Lung (tissue), 12 donors: ENCODE measurements around the gene TLE4. TPM values are rescaled to one million over a fixed set of nuclear protein-coding genes. Genes with fewer than 3 reads are reported as not detected.

ENCODE experiments used
- ATAC-seq: fragments of 200-7000 bp; cut with Tn5 transposase; one replicate; pipeline ENCODE4 v1.9.1; 2020; ENCODE audit warnings: moderate number of reproducible peaks; ENCODE audit not compliant: insufficient read depth, low FRiP score
- DNase-seq, 3 donors: peaks; one replicate each; pipeline ENCODE4 v3.0.0-alpha.2; 2013 to 2017
- H3K27ac ChIP-seq, 2 donors: one replicate each; pipeline ENCODE4 v1.5.1; 2013; ENCODE audit warnings: mild to moderate bottlenecking in 2 of 2, moderate library complexity in 2 of 2, control low read depth in 1 of 2, inconsistent platforms in 1 of 2, low read depth in 1 of 2, low read length in 1 of 2
- H3K27me3 ChIP-seq, 3 donors: one replicate each; pipeline ENCODE4 v1.5.1; 2013; ENCODE audit warnings: low read length in 2 of 3; ENCODE audit not compliant: control insufficient read depth in 3 of 3, insufficient read depth in 3 of 3
- H3K36me3 ChIP-seq, 4 donors: one replicate each; pipeline ENCODE4 v1.5.1; 2013; ENCODE audit warnings: low read length in 4 of 4, mild to moderate bottlenecking in 1 of 4, moderate library complexity in 1 of 4; ENCODE audit not compliant: control insufficient read depth in 4 of 4, insufficient read depth in 4 of 4
- H3K4me1 ChIP-seq, 5 donors: one replicate each; pipeline ENCODE4 v1.5.1; 2013; ENCODE audit warnings: low read length in 5 of 5, mild to moderate bottlenecking in 2 of 5, moderate library complexity in 1 of 5; ENCODE audit not compliant: control insufficient read depth in 5 of 5, insufficient read depth in 5 of 5
- H3K4me3 ChIP-seq: one replicate; pipeline ENCODE4 v1.5.1; 2013; ENCODE audit warnings: mild to moderate bottlenecking, control low read depth, moderate library complexity
- H3K9ac ChIP-seq, 2 donors: one replicate each; pipeline ENCODE4 v1.5.1; 2013; ENCODE audit warnings: low read length in 2 of 2, control low read depth in 1 of 2; ENCODE audit not compliant: insufficient read depth in 1 of 2
- H3K9me3 ChIP-seq, 4 donors: one replicate each; pipeline ENCODE4 v1.5.1; 2013; ENCODE audit warnings: low read length in 3 of 4, mild to moderate bottlenecking in 1 of 4, moderate library complexity in 1 of 4; ENCODE audit not compliant: control insufficient read depth in 4 of 4, insufficient read depth in 3 of 4
- CTCF ChIP-seq: IDR thresholded peaks from 2 replicates; pipeline ENCODE4 v1.5.1; 2012; ENCODE audit warnings: mild to moderate bottlenecking; ENCODE audit errors: control extremely low read depth, extremely low read depth
- WGBS, 2 donors: extraction: QIAGEN DNeasy Blood & Tissue Kit; methylation state at CpG; one replicate each; pipeline ENCODE4 v1.1.7; 2013; 5-methylcytosine and 5-hydroxymethylcytosine counted together
- polyA plus RNA-seq, 2 donors: library from polyadenylated mRNA; stranded (reverse); fragments of 200-250 nt; gene quantifications; one replicate each; pipeline ENCODE4 v1.2.1, GENCODE V29; 2013
- total RNA-seq, 2 donors: library from RNA; depleted of rRNA in 1 of 2; stranded (reverse); fragments of >200 nt in 1 of 2; gene quantifications; one replicate each; pipeline ENCODE4 v1.2.1, GENCODE V29; 2014 to 2021
- donor health status: control.
- donor health status: control.
- donor health status: Bipolar disorder and iron deficiency.
- donor health status: healthy.
- donor health status: DM: yes; HTN: yes; CAD: no.

Gene TLE4
- total and polyA plus RNA-seq, 4 donors = 6.1 to 44.1 (median 26.3) TPM

DNA sequence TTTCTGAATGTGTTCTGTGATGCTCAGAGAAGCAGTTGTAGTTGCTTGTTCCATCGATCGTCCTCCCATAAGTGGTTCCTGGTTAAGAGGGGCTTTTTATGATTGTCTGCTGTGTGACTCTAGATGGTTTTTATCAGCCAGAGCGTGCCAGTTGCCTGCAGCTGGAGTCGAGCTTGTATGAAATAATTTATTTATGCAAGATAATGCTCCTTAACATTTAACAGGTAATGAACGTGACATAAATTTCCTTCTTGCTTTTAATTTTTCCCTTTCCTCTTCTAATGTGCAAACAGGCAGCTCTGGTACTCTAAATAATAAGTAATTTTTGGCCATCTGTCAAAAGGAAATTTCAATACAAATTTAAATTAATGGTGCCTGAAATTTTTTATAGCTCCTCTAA is 84.4 kb downstream of the TLE4 start:
- 79 to 89% methylated on average over 5 of the region's 5 CpGs for WGBS, 2 donors

GRCh38 chr9:79657891-79658290 is 86.1 kb downstream of the TLE4 start:
- no peaks in the 10 kb centered on the region for H3K27me3 ChIP-seq
- DNase-seq = no peak
- TF ChIP-seq CTCF = no peak
- 93 to 96% methylated on average over 2 of the region's 2 CpGs for WGBS, 2 donors
- no peak overlapping the region for H3K27ac ChIP-seq
- H3K4me1 ChIP-seq = peaks cover 0 to 8% (median 2%) of the 10 kb centered on the region in 5 donors
- H3K9ac ChIP-seq = no peak overlapping the region
- ATAC-seq = no peak
- H3K9me3 ChIP-seq = no peaks in the 10 kb centered on the region
- peaks cover 0 to 3% (median 0%) of the 10 kb centered on the region in 4 donors for H3K36me3 ChIP-seq
- no peak overlapping the region for H3K4me3 ChIP-seq

More for the DNA sequence above, 84.4 kb downstream of the TLE4 start:
- Histone ChIP-seq H3K36me3 (peaks cover 0 to 6% (median 0%) of the 10 kb centered on the region in 4 donors), H3K27me3 (no peaks in the 10 kb centered on the region), H3K4me1 (peaks cover 0 to 4% (median 0%) of the 10 kb centered on the region in 5 donors), H3K9me3 (no peaks in the 10 kb centered on the region), H3K27ac (no peak overlapping the region), H3K4me3 (no peak overlapping the region), H3K9ac (no peak overlapping the region)
- ATAC-seq = no peak
- DNase-seq = no peak
- TF ChIP-seq CTCF = no peak

DNA sequence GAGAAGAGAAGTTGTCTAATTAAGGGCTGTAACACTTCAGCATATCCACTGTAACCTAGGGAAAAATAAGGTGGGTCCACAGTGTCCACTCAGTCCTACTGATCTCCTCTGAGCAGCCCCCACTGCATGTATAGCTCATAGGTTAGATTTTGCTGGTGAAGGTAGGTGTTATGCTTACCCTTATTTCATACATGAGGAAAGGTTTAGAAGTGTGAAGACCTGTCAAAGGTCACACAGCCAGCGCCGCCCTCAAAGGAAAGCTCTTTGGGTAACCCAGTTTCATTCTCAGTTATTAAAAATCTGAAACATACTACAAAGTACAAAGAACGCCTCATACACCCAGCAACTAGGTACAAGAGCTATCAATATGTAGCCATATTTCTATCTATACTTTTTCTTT is 87.2 kb downstream of the TLE4 start:
- Histone ChIP-seq H3K9ac (no peak overlapping the region), H3K36me3 (peaks cover 0 to 3% (median 0%) of the 10 kb centered on the region in 4 donors), H3K27me3 (no peaks in the 10 kb centered on the region), H3K4me1 (peaks cover 0 to 18% (median 3%) of the 10 kb centered on the region in 5 donors), H3K9me3 (no peaks in the 10 kb centered on the region), H3K27ac (no peak overlapping the region), H3K4me3 (no peak overlapping the region)
- ATAC-seq (no peak), DNase-seq (no peak)
- TF ChIP-seq CTCF = no peak
- 96 to 98% methylated on average over 3 of the region's 3 CpGs for WGBS, 2 donors

DNA sequence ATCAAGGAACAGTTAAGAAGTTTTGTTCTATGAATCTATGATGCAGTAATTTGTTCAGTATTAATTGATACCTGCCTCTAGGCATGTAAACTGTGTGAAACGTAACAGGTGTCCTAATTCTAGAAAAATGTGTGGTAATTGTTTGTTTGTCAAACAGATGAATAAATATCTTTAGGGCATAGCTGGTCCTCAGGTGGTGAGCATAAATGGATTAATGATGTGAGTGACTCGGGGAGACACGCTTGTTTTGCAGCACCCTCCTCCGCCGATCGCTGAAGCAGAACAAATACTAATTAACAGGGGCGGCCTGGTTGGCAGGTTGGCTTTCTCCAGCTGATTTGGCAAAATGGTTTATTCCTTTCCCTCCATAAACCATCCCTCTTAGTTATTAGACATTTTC is 88.8 kb downstream of the TLE4 start:
- no peak for DNase-seq
- Histone ChIP-seq H3K4me1 (peaks cover 0 to 27% (median 3%) of the 10 kb centered on the region in 5 donors), H3K27me3 (no peaks in the 10 kb centered on the region), H3K9ac (no peak overlapping the region), H3K4me3 (no peak overlapping the region), H3K27ac (no peak overlapping the region), H3K36me3 (peaks cover 0 to 3% (median 0%) of the 10 kb centered on the region in 4 donors), H3K9me3 (no peaks in the 10 kb centered on the region)
- no peak for ATAC-seq
- WGBS, 2 donors = 95 to 96% methylated on average over 7 of the region's 7 CpGs
- TF ChIP-seq CTCF = no peak
